GM19238 (cell line): ENCODE measurements around the gene DAB2IP.

Experiments
- DNase-seq: peaks from one replicate; pipeline ENCODE4 v3.0.0; 2011; ENCODE audit warnings: low spot score; ENCODE audit not compliant: insufficient read length

The DAB2IP gene

GRCh38 chr9:121700832-121701419 is 49.5 kb downstream of the DAB2IP start:
- no peak for DNase-seq

- DNase-seq: no peak
Measured at GRCh38 chr9:121701736-121702261, 50.4 kb downstream of the DAB2IP start.

GRCh38 chr9:121703014-121703734 is 51.7 kb downstream of the DAB2IP start:
- DNase-seq: no peak

- DNase-seq: no peak
Measured at GRCh38 chr9:121704281-121704680, 52.8 kb downstream of the DAB2IP start.

- DNase-seq: no peak
Measured at GRCh38 chr9:121706149-121706750, 54.8 kb downstream of the DAB2IP start.

GRCh38 chr9:121707477-121708424 is 56.3 kb downstream of the DAB2IP start:
- peak; percentile 71 for DNase-seq

- DNase-seq: no peak
Measured at GRCh38 chr9:121708768-121709488, 57.5 kb downstream of the DAB2IP start.

GRCh38 chr9:121709798-121710197 is 58.4 kb downstream of the DAB2IP start:
- DNase-seq: no peak

- no peak for DNase-seq
Measured at GRCh38 chr9:121711281-121711680, 59.8 kb downstream of the DAB2IP start.

- no peak for DNase-seq
Measured at GRCh38 chr9:121711797-121712196, 60.4 kb downstream of the DAB2IP start.

- DNase-seq: no peak
Measured at GRCh38 chr9:121713400-121714070, 62.1 kb downstream of the DAB2IP start.

GRCh38 chr9:121714075-121714705 is 62.8 kb downstream of the DAB2IP start:
- DNase-seq: no peak

- DNase-seq: no peak
Measured at GRCh38 chr9:121714873-121715272, 63.4 kb downstream of the DAB2IP start.

GRCh38 chr9:121717141-121717991 is 65.9 kb downstream of the DAB2IP start:
- no peak for DNase-seq

- DNase-seq: no peak
Measured at GRCh38 chr9:121718084-121718483, 66.7 kb downstream of the DAB2IP start.

- DNase-seq: no peak
Measured at GRCh38 chr9:121718501-121718900, 67.1 kb downstream of the DAB2IP start.

GRCh38 chr9:121720311-121721057 is 69.0 kb downstream of the DAB2IP start:
- no peak for DNase-seq

- DNase-seq: no peak
Measured at GRCh38 chr9:121721058-121721350, 69.6 kb downstream of the DAB2IP start.
